SK-N-MC (cell line): ENCODE measurements around the gene ABCD3.

ENCODE experiments used
- EZH2 ChIP-seq: fragments of 200-600 bp; sonication (generic); IDR thresholded peaks from one replicate; pipeline ENCODE4 v1.6.1; 2017; ENCODE audit warnings: antibody characterized with exemption
- FOXP2 ChIP-seq: optimal IDR thresholded peaks from 2 replicates; pipeline ENCODE3; 2011; ENCODE audit warnings: mild to moderate bottlenecking, moderate library complexity; ENCODE audit not compliant: insufficient read depth; ENCODE audit errors: extremely low read length, control extremely low read depth
- POLR2AphosphoS5 ChIP-seq: IDR thresholded peaks from 2 replicates; pipeline ENCODE4 v1.6.1; 2012; ENCODE audit warnings: mild to moderate bottlenecking, low read depth, low read length, borderline replicate concordance

DNA sequence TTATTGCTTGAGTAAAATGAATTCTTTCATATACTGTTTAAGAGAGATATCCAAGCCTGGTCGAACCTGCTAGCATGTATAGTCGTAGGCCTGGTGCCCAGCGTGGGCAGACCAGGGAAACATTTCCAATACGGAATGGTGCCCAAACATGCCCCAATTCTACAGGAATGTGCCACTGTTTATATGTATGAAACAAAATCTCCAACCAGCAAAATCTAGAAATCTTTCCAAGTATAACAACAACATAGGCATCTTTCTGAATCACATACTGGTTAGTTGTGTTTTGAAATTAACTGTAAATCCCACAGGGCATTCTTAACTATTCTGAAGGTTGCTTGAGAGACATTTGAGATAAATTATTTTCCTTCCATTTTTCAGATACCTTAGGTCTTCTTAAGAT is 17.0 kb upstream of the ABCD3 start:
- TF ChIP-seq EZH2: no peak
- TF ChIP-seq POLR2AphosphoS5: no peak
- TF ChIP-seq FOXP2: no peak
